Measurements from ENCODE around the gene SDK1. TPM values are rescaled to one million over a fixed set of nuclear protein-coding genes. Genes with fewer than 3 reads are reported as not detected.

The SDK1 gene
- total RNA-seq, 1 experiment from 2014 or later = 5.1 TPM

DNA sequence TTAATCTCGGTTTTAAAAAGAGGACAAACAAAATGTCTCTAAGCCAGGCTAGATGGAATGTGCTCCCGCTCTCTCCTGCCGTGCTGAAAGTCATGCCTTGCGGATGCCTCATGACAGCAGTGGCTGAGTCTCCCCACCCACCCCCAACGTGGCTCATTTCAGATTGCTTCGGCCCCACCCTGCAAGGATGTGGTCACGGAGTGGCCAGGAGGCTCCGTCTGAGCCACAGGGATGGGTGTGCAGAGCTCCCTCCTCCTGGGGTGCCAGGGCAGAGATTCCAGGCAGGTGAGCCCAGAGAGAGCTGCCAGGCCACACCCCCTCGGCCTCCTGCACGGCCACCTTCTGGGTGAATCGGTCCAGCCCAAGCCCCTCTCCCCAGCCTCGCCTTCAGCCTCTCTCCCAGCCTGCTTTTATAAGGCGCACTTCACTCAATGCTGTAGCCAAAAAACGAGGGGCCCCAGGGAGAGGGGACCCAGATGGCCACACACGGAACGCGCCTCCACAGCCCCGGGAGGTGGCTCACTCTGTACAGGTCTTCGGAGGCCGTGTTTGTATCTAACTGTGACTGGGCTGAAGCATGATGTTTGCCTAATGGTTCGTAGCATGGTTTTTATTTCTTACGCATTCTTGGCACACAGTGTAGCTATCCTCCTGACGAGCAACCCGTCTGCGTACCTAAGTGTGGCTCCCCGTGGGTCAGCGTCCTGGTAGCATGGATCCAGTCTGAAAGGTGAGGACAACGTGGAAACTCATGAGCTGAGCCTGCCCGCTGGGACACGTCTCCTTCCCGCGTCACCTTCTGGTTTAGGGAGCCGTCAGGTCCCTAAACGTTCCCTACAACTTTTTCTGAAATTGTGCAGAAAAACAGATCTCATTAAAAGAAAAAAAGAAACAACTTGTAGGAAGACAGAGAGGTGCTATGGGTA, 967.3 kb downstream of the SDK1 start:
- DNase-seq (ENCODE audit: low spot score) = no peak

DNA sequence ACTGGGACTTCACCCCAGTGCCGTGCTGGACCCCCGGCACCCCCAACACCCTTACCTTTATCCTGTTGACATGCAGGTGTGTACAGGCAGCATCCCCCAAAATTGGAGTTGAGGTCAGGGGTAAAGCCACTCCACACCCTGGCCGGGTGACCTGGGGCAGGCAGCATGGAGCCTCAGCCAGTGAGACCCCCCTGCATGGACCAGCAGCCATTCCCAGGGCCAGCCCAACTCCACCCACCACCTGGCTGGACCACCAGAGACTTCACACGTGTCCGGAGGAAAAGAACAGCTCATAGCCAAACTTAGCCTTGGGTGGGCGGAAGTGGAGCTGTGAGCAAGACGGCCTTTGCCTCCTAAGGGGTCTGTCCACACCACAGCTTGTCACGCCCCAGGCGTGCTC, 968.0 kb downstream of the SDK1 start:
- DNase-seq (ENCODE audit: low spot score) = no peak

DNA sequence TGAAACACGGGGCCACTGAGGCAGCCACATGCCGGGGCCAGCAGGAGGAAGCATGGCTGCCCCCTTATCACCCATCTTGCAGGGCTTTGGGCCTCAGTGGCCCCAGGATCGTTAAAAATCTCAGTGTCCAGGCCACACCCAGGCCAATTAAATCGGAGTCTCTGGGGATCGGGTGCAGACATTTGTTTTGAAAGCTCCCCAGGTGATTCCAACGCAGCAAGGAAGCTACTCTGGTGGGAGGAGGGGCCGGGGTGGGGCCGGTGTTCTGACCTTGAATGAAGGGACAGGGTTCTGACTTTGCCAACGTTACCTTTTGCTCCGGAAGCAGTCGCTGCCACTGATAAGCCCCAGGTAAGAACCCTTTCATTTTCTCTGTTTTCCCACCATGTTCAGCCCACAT, 968.7 kb downstream of the SDK1 start:
- DNase-seq (ENCODE audit: low spot score) = no peak

DNA sequence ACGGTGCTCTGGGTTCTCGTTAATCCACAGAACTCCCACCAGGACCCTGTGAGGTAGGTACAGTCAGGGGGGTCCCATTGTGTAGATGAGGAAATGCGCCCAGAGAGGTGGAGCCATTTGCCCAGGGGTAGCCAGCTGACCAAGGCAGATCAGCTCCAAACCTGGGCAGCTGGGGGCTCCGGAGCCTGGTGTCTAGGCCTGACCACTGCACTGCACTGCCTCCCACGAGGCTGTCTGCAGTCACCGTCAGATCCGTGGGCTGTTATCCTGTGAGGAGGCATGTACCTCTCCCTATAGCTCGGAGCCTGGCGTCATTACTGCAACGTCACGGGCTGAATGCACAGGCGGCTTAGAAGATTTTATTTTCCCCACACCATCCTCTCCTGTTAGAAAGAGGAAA, 969.2 kb downstream of the SDK1 start:
- no peak for DNase-seq (ENCODE audit: low spot score)

DNA sequence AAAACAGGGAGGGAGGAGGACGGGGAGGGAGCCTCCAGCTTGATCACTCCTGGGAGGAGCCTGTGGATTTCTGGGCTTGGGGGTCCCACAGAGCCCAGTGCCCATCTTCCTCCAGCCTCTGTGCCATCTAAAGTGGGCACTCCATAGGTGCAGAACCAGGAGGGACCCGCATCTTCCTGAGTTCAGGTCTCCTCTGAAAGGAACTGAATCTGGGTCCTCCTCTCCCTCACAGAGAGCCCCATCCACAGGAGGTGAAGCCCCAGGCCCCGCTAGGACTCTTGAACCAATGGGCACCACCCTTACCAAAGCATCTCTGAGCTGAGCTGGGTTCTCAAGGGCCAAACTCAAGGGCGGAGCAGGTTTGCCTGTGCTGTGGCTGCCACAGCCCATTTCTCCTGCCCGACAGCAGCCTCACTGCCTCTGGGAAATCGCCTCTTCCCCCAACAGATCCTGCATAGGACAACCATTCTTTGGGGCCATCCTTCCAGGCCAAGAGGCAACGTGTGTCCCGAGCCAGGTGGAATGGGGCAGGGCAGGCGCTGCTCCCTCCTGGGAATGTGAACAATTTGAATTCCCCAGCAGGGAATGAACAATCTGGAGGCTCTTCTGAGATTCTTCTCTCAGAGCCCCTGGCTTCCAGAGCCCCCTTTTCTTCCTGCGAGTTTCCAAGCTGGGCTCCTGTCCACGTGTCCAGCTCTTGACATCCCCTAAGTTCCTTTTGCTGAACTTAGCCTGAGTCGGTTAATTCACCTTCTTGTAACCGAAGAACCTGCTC, 970.1 kb downstream of the SDK1 start:
- DNase-seq (ENCODE audit: low spot score) = no peak

GRCh38 chr7:4271716-4272015, 970.6 kb downstream of the SDK1 start:
- DNase-seq (ENCODE audit: low spot score) = no peak

DNA sequence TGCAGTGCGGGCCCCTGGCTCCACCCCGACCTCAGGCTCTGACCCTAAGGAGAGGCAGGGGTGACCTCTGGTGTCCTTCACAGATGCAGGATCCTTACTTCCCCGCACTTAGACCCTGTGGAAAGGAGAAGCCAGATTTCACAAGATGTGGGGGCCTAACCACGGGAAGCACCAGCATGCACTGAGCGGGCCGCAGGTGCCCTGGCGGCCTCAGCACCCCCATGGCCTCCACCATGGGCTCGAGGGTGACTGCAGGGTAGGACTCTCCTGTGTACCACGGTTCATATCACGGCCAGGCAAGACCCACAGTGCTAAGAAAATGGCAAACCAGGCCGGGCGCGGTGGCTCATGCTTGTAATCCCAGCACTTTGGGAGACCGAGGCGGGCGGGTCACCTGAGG, 971.1 kb downstream of the SDK1 start:
- no peak for DNase-seq (ENCODE audit: low spot score)

- DNase-seq (ENCODE audit: low spot score) = no peak
Observed at GRCh38 chr7:4273566-4274230, 972.6 kb downstream of the SDK1 start.

DNA sequence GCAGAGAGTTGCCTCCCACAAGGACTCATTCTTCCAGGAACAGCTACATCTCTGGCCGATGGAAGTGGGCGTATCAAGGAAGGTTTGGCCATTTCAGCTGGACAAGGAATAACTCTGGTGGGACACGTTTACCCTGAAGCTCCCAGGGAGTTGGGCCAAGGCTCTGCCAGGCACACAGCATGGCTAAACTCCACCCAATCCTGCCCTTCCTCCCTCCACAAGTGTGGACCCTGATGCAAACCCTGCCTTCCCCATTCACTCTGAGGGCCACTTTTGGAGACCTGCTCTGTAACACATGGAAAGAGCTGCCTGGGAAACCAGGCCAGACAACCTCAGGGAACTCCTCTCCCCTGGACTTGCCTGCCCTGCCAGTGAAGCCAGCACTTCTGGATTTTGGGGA, 973.2 kb downstream of the SDK1 start:
- no peak for DNase-seq (ENCODE audit: low spot score)

GRCh38 chr7:4277936-4278335, 976.9 kb downstream of the SDK1 start:
- no peak for DNase-seq (ENCODE audit: low spot score)

DNA sequence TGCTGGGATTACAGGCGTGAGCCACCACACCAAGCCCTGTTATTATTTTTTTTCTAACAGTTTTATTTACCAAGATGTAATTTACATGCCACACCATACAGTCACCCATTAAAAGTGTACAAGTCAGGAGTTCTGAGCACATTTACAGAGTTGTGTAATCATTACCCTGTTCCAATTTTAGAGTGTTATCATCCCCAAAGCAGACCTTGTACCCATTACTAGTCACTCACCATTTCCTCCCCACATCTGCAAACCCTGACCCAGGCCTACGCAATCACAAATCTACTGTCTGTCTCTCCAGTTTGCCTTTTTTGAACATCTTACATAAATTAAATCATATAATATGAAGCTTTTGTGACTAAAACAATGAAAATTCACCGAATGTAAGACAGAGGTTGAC, 978.2 kb downstream of the SDK1 start:
- DNase-seq (ENCODE audit: low spot score) = no peak

DNA sequence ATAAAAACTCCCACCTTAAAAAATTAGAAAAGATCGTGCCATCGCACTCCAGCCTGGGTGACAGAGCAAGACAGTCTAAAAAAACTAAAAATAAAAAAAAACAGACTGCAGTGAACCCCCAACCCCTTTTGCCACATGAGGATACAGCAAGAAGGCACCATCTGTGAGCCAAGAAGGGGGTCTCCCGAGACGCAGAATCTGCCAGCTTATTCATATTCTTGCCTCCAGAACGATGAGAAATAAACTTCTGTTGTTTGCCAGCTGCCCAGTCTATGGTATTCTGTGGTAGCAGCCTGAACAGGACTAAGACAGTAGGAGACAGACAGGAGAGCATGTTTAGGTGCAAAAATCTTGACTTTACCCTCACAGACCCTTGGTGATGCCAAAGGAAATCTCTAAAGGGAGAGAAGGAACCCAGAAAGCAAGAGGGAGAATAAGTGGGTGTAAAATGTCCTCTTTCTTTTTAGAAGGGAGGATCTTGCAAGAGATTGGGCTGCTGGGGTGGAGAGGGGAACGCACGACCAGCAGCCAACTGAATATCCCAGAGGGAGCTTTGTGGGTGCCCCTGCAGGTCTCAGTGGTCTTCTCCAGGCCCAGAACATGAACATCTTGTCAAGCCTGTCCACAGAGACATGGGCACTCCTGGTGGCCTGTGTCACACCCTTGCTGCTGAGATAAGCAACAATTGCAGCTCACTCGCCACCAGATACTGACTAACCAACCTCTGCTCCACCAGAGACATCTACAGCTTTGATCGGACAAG, 980.4 kb downstream of the SDK1 start:
- no peak for DNase-seq (ENCODE audit: low spot score)

GRCh38 chr7:4282434-4283223, 981.6 kb downstream of the SDK1 start:
- DNase-seq (ENCODE audit: low spot score) = peak; percentile 90

- DNase-seq (ENCODE audit: low spot score) = no peak
Observed at GRCh38 chr7:4286351-4286750, 985.3 kb downstream of the SDK1 start.

- no peak for DNase-seq (ENCODE audit: low spot score)
Observed at GRCh38 chr7:4288791-4289394, 987.8 kb downstream of the SDK1 start.

- no peak for DNase-seq (ENCODE audit: low spot score)
Observed at GRCh38 chr7:4297165-4297917, 996.3 kb downstream of the SDK1 start.

GRCh38 chr7:4297918-4298219, 996.8 kb downstream of the SDK1 start:
- DNase-seq (ENCODE audit: low spot score) = no peak

- no peak for DNase-seq (ENCODE audit: low spot score)
Observed at GRCh38 chr7:4299431-4299830, 998.4 kb downstream of the SDK1 start.

- DNase-seq (ENCODE audit: low spot score) = no peak
Observed at GRCh38 chr7:4302203-4302905, 1001.3 kb downstream of the SDK1 start.

Data from H4 (cell line).